HepG2 (cell line): ENCODE measurements around the gene PMEL. TPM values are rescaled to one million over a fixed set of nuclear protein-coding genes. Genes with fewer than 3 reads are reported as not detected.

ENCODE experiments used
- BCL6 ChIP-seq: IDR thresholded peaks from 2 replicates; pipeline ENCODE4 v1.6.1; 2016; ENCODE audit warnings: missing genetic modification reagents, missing compliant biosample characterization
- DNMT3B ChIP-seq: conservative IDR thresholded peaks from 2 replicates; pipeline ENCODE4 v1.6.1; 2016; ENCODE audit warnings: missing biosample characterization, control low read depth
- GPBP1L1 ChIP-seq: sonication (generic); formaldehyde crosslinking; IDR thresholded peaks from 2 replicates; pipeline ENCODE4 v1.5.0; 2020; ENCODE audit warnings: mild to moderate bottlenecking, missing genetic modification reagents
- HMGXB4 ChIP-seq, 2 experiments: sonication (generic) in 1 of 2; formaldehyde crosslinking in 1 of 2; IDR thresholded peaks; 2 replicates each; pipeline versions ENCODE4 v1.4.0 to v1.6.1; 2018 to 2020; ENCODE audit warnings: missing genetic modification reagents in 2 of 2, borderline replicate concordance in 1 of 2, low read depth in 1 of 2, mild to moderate bottlenecking in 1 of 2, missing biosample characterization in 1 of 2
- HOXA7 ChIP-seq: sonication (generic); formaldehyde crosslinking; IDR thresholded peaks from 2 replicates; pipeline ENCODE4 v1.8.1; 2022; ENCODE audit warnings: mild to moderate bottlenecking, missing genetic modification reagents, moderate library complexity
- KLF15 ChIP-seq: sonication (generic); formaldehyde crosslinking; IDR thresholded peaks from 2 replicates; pipeline ENCODE4 v1.8.1; 2023; ENCODE audit warnings: borderline replicate concordance, mild to moderate bottlenecking, inconsistent platforms, missing genetic modification reagents, mixed read lengths
- MAFG ChIP-seq: sonication (generic); formaldehyde crosslinking; IDR thresholded peaks from 2 replicates; pipeline ENCODE4 v1.5.1; 2020; ENCODE audit warnings: mild to moderate bottlenecking, missing genetic modification reagents
- MIER2 ChIP-seq: IDR thresholded peaks from 2 replicates; pipeline ENCODE4 v1.6.1; 2016; ENCODE audit warnings: missing biosample characterization, missing genetic modification reagents
- MXD1 ChIP-seq: sonication (generic); formaldehyde crosslinking; IDR thresholded peaks from 2 replicates; pipeline ENCODE4 v1.4.0; 2020; ENCODE audit warnings: mild to moderate bottlenecking, missing genetic modification reagents
- PLSCR1 ChIP-seq: sonication (generic); formaldehyde crosslinking; IDR thresholded peaks from 2 replicates; pipeline ENCODE4 v1.5.0; 2020; ENCODE audit warnings: missing genetic modification reagents, mild to moderate bottlenecking, borderline replicate concordance
- POLR2AphosphoS2 ChIP-seq: IDR thresholded peaks from 2 replicates; pipeline ENCODE4 v1.6.1; 2011; ENCODE audit warnings: low read depth, low read length, improper control_type of control experiment
- SKIL ChIP-seq: sonication (generic); formaldehyde crosslinking; IDR thresholded peaks from 2 replicates; pipeline ENCODE4 v1.8.0; 2022; ENCODE audit warnings: missing genetic modification reagents, mild to moderate bottlenecking, moderate library complexity, borderline replicate concordance
- SNAPC5 ChIP-seq: sonication (generic); formaldehyde crosslinking; IDR thresholded peaks from 2 replicates; pipeline ENCODE4 v1.8.1; 2023; ENCODE audit warnings: mild to moderate bottlenecking, missing genetic modification reagents, borderline replicate concordance
- ZFP91 ChIP-seq: sonication (generic); formaldehyde crosslinking; IDR thresholded peaks from 2 replicates; pipeline ENCODE4 v1.9.0; 2022; ENCODE audit warnings: missing genetic modification reagents, mild to moderate bottlenecking, borderline replicate concordance
- ZNF207 ChIP-seq: fragments of 450-650 bp; IDR thresholded peaks from 2 replicates; pipeline ENCODE4 v1.6.1; 2016; ENCODE audit warnings: antibody characterized with exemption, borderline replicate concordance
- ZNF292 ChIP-seq: sonication (generic); formaldehyde crosslinking; IDR thresholded peaks from 2 replicates; pipeline ENCODE4 v1.8.1; 2022; ENCODE audit warnings: mild to moderate bottlenecking, low read depth, missing genetic modification reagents, borderline replicate concordance
- ZNF468 ChIP-seq: sonication (generic); formaldehyde crosslinking; IDR thresholded peaks from 2 replicates; pipeline ENCODE4 v1.8.0; 2022; ENCODE audit warnings: mild to moderate bottlenecking, moderate library complexity, missing genetic modification reagents
- ZNF543 ChIP-seq: sonication (generic); formaldehyde crosslinking; IDR thresholded peaks from 2 replicates; pipeline ENCODE4 v1.4.0; 2020; ENCODE audit warnings: mild to moderate bottlenecking, missing genetic modification reagents
- ZNF672 ChIP-seq: sonication (generic); formaldehyde crosslinking; IDR thresholded peaks from 2 replicates; pipeline ENCODE4 v1.8.1; 2022; ENCODE audit warnings: missing genetic modification reagents
- ZNF740 ChIP-seq: sonication (generic); formaldehyde crosslinking; IDR thresholded peaks from 2 replicates; pipeline ENCODE4 v1.4.0; 2020; ENCODE audit warnings: missing genetic modification reagents
- ZNF746 ChIP-seq: sonication (generic); formaldehyde crosslinking; IDR thresholded peaks from 2 replicates; pipeline ENCODE4 v1.8.0; 2022; ENCODE audit warnings: mild to moderate bottlenecking, missing genetic modification reagents
- polyA plus RNA-seq, 8 experiments: library from polyadenylated mRNA; depleted of rRNA in 3 of 8; stranded (reverse) in 7 of 8; unstranded in 1 of 8; fragments of >200 nt; fragmentation: Illumina TruSeq in 4 of 8; extraction: Trizol in 4 of 8; gene quantifications; 2 replicates each; pipeline versions ENCODE4 v1.2.1 to v1.2.3, GENCODE V29; 2011 to 2016; ENCODE audit warnings: low read depth in 4 of 8, missing spikeins in 1 of 8, mixed read lengths in 1 of 8; ENCODE audit not compliant: insufficient read depth in 1 of 8
- total RNA-seq, 5 experiments: library from RNA; depleted of rRNA; stranded (reverse); fragments of >200 nt; fragmentation: Illumina TruSeq; extraction: Trizol; gene quantifications; 2 replicates each; pipeline ENCODE4 v1.2.3, GENCODE V29; 2016; ENCODE audit warnings: low read depth in 1 of 5

The PMEL gene
- total and polyA plus RNA-seq, 2 of the 13 experiments (the other 11 are each of a cell fraction or from before 2014, with no cell fraction given) = 0.49 to 3.3 TPM

GRCh38 chr12:56010111-56010570 lies 44.3 kb upstream of the PMEL start (continued):
- TF ChIP-seq SKIL (CRISPR knock-in tag) (no peak), SNAPC5 (CRISPR knock-in tag) (no peak), POLR2AphosphoS2 (no peak), KLF15 (CRISPR knock-in tag) (no peak), ZFP91 (CRISPR knock-in tag) (no peak), MXD1 (no peak), ZNF468 (CRISPR knock-in tag) (no peak), MAFG (CRISPR knock-in tag) (no peak), ZNF207 (no peak), ZNF543 (CRISPR knock-in tag) (no peak), BCL6 (CRISPR knock-in tag) (peak; percentile 89), ZNF672 (CRISPR knock-in tag) (no peak), GPBP1L1 (CRISPR knock-in tag) (no peak), ZNF292 (CRISPR knock-in tag) (no peak), PLSCR1 (CRISPR knock-in tag) (no peak), MIER2 (no peak), HMGXB4 (CRISPR knock-in tag; IDR thresholded peaks at IDR 0.05; ENCODE audit: borderline replicate concordance in 1 of 2, low read depth in 1 of 2) (no peak), ZNF746 (no peak), DNMT3B (CRISPR knock-in tag) (no peak), ZNF740 (CRISPR knock-in tag) (no peak), HOXA7 (CRISPR knock-in tag) (no peak)
